Adrenal gland (tissue), 12 donors: Measurements from ENCODE around the gene RAB33A. TPM values are rescaled to one million over a fixed set of nuclear protein-coding genes. Genes with fewer than 3 reads are reported as not detected.

ENCODE experiments used
- DNase-seq, 7 donors: peaks; one replicate each; pipeline ENCODE4 v3.0.0-alpha.2; 2019 to 2020
- H3K27ac ChIP-seq, 5 donors: fragments of 200-600 bp; sonication (generic) in 4 of 5; 1 replicate in 3 of 5; 2 replicates in 2 of 5; pipeline versions ENCODE4 v1.5.1 to v1.8.0; 2016 to 2020; ENCODE audit warnings: mild to moderate bottlenecking in 1 of 5
- H3K27me3 ChIP-seq: fragments of 200-600 bp; 2 replicates; pipeline ENCODE4 v1.8.0; 2021
- H3K36me3 ChIP-seq, 2 donors: fragments of 200-600 bp; replicated peaks in 1 of 2; 1 replicate in 1 of 2; 2 replicates in 1 of 2; pipeline versions ENCODE4 v1.5.1 to v1.8.0; 2018 to 2022
- H3K4me1 ChIP-seq, 2 donors: fragments of 200-600 bp; replicated peaks in 1 of 2; 1 replicate in 1 of 2; 2 replicates in 1 of 2; pipeline versions ENCODE4 v1.5.1 to v1.8.0; 2018 to 2021
- H3K4me3 ChIP-seq, 4 donors: fragments of 200-600 bp; sonication (generic) in 3 of 4; one replicate each; pipeline ENCODE4 v1.5.1; 2016 to 2018
- H3K9me3 ChIP-seq, 3 donors: fragments of 200-600 bp; sonication (generic) in 1 of 3; replicated peaks in 1 of 3; 1 replicate in 2 of 3; 2 replicates in 1 of 3; pipeline versions ENCODE4 v1.5.1 to v1.8.0; 2016 to 2021
- CTCF ChIP-seq, 6 experiments: fragments of 450-650 bp in 4 of 6; fragments of 200-600 bp in 2 of 6; sonication (generic) in 1 of 6; IDR thresholded peaks; 1 replicate in 5 of 6; 2 replicates in 1 of 6; pipeline versions ENCODE4 v1.5.1 to v1.8.0; 2016 to 2021; ENCODE audit warnings: antibody characterized with exemption in 6 of 6, mild to moderate bottlenecking in 2 of 6, moderate library complexity in 1 of 6
- POLR2A ChIP-seq, 2 donors: fragments of 450-650 bp; IDR thresholded peaks; one replicate each; pipeline ENCODE4 v1.6.1; 2017; ENCODE audit warnings: antibody characterized with exemption in 2 of 2, mild to moderate bottlenecking in 2 of 2, moderate library complexity in 1 of 2
- WGBS, 4 donors: extraction: QIAGEN DNeasy Blood & Tissue Kit in 2 of 4; methylation state at CpG; one replicate each; pipeline versions ENCODE4 v1.1.5 to v1.1.7; 2013 to 2017; 5-methylcytosine and 5-hydroxymethylcytosine counted together
- intact Hi-C, 2 donors: fragments of 100-400 bp; cut with DNase I; formaldehyde crosslinking; loops; one replicate each; pipeline versions ENCODE4 v1.14.1 to v1.15.0; 2022 to 2023
- polyA plus RNA-seq, 3 donors: library from polyadenylated mRNA; stranded (reverse); fragments of 200-250 nt in 2 of 3; fragments of 350-450 nt in 1 of 3; fragmentation: Illumina TruSeq in 1 of 3; extraction: RNeasy Lipid Tissue Mini Kit (QIAGEN cat#74804) in 1 of 3; gene quantifications; one replicate each; pipeline ENCODE4 v1.2.3, GENCODE V29; 2013 to 2014
- total RNA-seq, 9 donors: library from RNA; depleted of rRNA in 4 of 9; stranded (reverse); fragments of >200 nt in 4 of 9; fragments of 120-200 nt in 1 of 9; fragmentation: NEBNext Ultra II Directional in 1 of 9; extraction: Animal tissue kit (Norgen Biotek cat#: 25700) in 1 of 9; gene quantifications; one replicate each; pipeline versions ENCODE4 v1.1.0 to v1.2.4, GENCODE V29; 2013 to 2023
- donor health status: healthy with polysubstance abuse.
- donor health status: Bipolar disorder and iron deficiency.
- donor health status: DM: yes; HTN: yes; CAD: no.
- donor health status: DM: no; HTN: no; CAD: no.
- donor health status: DM: no; HTN: no; CAD: no.
- donor health status: DM: yes; HTN: yes; CAD: no.

The RAB33A gene
- total and polyA plus RNA-seq, 12 donors = 0.24 to 7.6 (median 1.2) TPM

GRCh38 chrX:130174937-130175336 is 3.2 kb downstream of the RAB33A start:
- TF ChIP-seq CTCF (IDR thresholded peaks at IDR 0.05) = no peak
- TF ChIP-seq POLR2A (IDR thresholded peaks at IDR 0.05) = no peak
- WGBS, 4 donors = 75 to 100% (median 97%) methylated on average over 2 of the region's 2 CpGs
- intact Hi-C loops = no loop called here
- Histone ChIP-seq H3K27ac (peak overlapping the region in 3 of 5 donors; percentile 77 to 88 (median 84)), H3K9me3 (no peaks in the 10 kb centered on the region), H3K36me3 (no peaks in the 10 kb centered on the region), H3K4me3 (no peak overlapping the region), H3K4me1 (peaks cover 9 to 28% of the 10 kb centered on the region in 2 donors), H3K27me3 (no peaks in the 10 kb centered on the region)
- no peak for DNase-seq

DNA sequence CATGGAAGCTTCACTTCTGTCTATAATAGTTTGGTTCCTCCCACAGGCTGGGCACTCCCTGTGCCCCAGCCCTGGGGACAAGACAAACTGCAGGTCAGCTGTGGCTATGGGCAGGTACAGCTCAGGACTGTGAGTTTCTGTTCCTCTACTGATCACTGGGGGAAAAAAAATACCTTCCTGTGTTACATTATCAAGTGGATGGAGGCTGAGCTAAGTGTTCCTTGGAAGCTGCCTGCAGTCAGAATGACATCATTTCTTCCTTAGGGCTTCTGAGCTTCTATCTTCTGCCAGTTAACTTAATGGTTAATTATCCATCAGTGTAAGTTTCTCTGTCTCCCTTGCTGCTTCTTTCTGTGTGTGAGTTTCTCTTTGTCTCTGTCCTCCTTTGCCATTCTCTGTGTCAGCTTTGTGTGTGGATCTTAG is 4.6 kb downstream of the RAB33A start:
- Histone ChIP-seq H3K27ac (no peak overlapping the region), H3K27me3 (no peaks in the 10 kb centered on the region), H3K4me3 (no peak overlapping the region), H3K9me3 (no peaks in the 10 kb centered on the region), H3K36me3 (no peaks in the 10 kb centered on the region), H3K4me1 (peaks cover 9 to 28% of the 10 kb centered on the region in 2 donors)
- intact Hi-C loops = no loop called here
- TF ChIP-seq POLR2A (IDR thresholded peaks at IDR 0.05) (no peak), CTCF (IDR thresholded peaks at IDR 0.05) (no peak)
- DNase-seq = no peak

- H3K27me3 ChIP-seq = no peaks in the 10 kb centered on the region
- TF ChIP-seq CTCF (IDR thresholded peaks at IDR 0.05) (no peak), POLR2A (IDR thresholded peaks at IDR 0.05) (no peak)
- WGBS, 4 donors = 55 to 91% (median 73%) methylated on average over 2 to 4 of the region's 4 CpGs
- intact Hi-C loops = no loop called here
- DNase-seq = no peak
- no peak overlapping the region for H3K27ac ChIP-seq
- no peaks in the 10 kb centered on the region for H3K9me3 ChIP-seq
- H3K4me3 ChIP-seq = no peak overlapping the region
- no peaks in the 10 kb centered on the region for H3K36me3 ChIP-seq
- H3K4me1 ChIP-seq = peaks cover 9 to 28% of the 10 kb centered on the region in 2 donors
These were observed 5.2 kb downstream of the RAB33A start for GRCh38 chrX:130176942-130177341.

DNA sequence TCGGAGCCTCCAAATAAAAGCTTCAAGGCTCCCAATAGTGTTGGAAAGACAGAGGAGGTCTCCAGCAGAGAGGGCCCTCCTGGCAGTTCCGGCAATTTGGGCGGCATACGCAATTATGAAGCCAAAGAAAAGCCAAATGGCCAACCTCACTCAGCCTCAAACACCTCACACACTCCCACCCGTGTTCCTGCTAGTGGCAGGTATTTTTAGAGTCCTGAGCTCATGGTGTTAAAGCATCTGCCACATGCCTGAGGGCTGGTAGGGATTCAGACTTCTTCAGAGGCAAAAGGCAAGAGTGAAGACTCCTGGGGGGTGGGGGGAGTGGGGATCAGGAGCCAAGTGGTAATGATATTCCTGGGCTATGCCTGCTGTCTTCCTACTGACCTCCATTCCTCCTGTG is 7.4 kb downstream of the RAB33A start:
- Histone ChIP-seq H3K27ac (no peak overlapping the region), H3K9me3 (no peaks in the 10 kb centered on the region), H3K27me3 (no peaks in the 10 kb centered on the region), H3K36me3 (no peaks in the 10 kb centered on the region), H3K4me1 (peaks cover 5 to 7% of the 10 kb centered on the region in 2 donors), H3K4me3 (no peak overlapping the region)
- intact Hi-C loops = no loop called here
- 74 to 81% (median 77%) methylated on average over 5 of the region's 5 CpGs for WGBS, 4 donors
- no peak for TF ChIP-seq POLR2A (IDR thresholded peaks at IDR 0.05)
- TF ChIP-seq CTCF (IDR thresholded peaks at IDR 0.05) = no peak
- DNase-seq = no peak
